SK-N-SH (cell line): ENCODE measurements around the gene ABCF3.

Source experiments
- CHD2 ChIP-seq: fragments of 150-350 bp; IDR thresholded peaks from 2 replicates; pipeline ENCODE4 v1.6.1; 2018; ENCODE audit warnings: low read length; ENCODE audit not compliant: partially characterized antibody
- CTCF ChIP-seq: fragments of 200-600 bp; sonication (generic); IDR thresholded peaks from 2 replicates; pipeline ENCODE4 v1.6.1; 2017; ENCODE audit warnings: antibody characterized with exemption, mild to moderate bottlenecking, moderate library complexity
- FOXJ3 ChIP-seq: sonication (generic); formaldehyde crosslinking; IDR thresholded peaks from 2 replicates; pipeline ENCODE4 v1.5.1; 2020; ENCODE audit warnings: mild to moderate bottlenecking, missing genetic modification reagents
- JUND ChIP-seq: IDR thresholded peaks from 2 replicates; pipeline ENCODE4 v1.4.0; 2012
- MEF2A ChIP-seq: IDR thresholded peaks from 2 replicates; pipeline ENCODE4 v1.4.0; 2012; ENCODE audit warnings: low read depth, borderline replicate concordance
- POLR2AphosphoS5 ChIP-seq: IDR thresholded peaks from 2 replicates; pipeline ENCODE4 v1.6.1; 2012; ENCODE audit warnings: low read depth, low read length
- TCF12 ChIP-seq: IDR thresholded peaks from 2 replicates; pipeline ENCODE4 v1.4.0; 2012
- USF2 ChIP-seq: fragments of 150-350 bp; IDR thresholded peaks from 2 replicates; pipeline ENCODE4 v1.6.1; 2017; ENCODE audit warnings: antibody characterized with exemption, low read length, low read depth, borderline replicate concordance
- ZBTB33 ChIP-seq: IDR thresholded peaks from 2 replicates; pipeline ENCODE4 v1.4.0; 2012; ENCODE audit warnings: low read depth, borderline replicate concordance

GRCh38 chr3:184183679-184184078, 2.3 kb upstream of the ABCF3 start:
- TF ChIP-seq POLR2AphosphoS5: no peak
- TF ChIP-seq CTCF: no peak
- TF ChIP-seq JUND: no peak
- TF ChIP-seq FOXJ3: no peak
- TF ChIP-seq ZBTB33: no peak
- no peak for TF ChIP-seq USF2
- no peak for TF ChIP-seq MEF2A
- TF ChIP-seq CHD2: no peak
- no peak for TF ChIP-seq TCF12
